SW 1271 (cell line): ENCODE data around the gene ZRANB2.

Experiments used
- DNase-seq, 2 experiments: peaks; one replicate each; lab custom pipeline; 2025; lab: John Stamatoyannopoulos, UW

The ZRANB2 gene, protein sequence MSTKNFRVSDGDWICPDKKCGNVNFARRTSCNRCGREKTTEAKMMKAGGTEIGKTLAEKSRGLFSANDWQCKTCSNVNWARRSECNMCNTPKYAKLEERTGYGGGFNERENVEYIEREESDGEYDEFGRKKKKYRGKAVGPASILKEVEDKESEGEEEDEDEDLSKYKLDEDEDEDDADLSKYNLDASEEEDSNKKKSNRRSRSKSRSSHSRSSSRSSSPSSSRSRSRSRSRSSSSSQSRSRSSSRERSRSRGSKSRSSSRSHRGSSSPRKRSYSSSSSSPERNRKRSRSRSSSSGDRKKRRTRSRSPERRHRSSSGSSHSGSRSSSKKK

DNA sequence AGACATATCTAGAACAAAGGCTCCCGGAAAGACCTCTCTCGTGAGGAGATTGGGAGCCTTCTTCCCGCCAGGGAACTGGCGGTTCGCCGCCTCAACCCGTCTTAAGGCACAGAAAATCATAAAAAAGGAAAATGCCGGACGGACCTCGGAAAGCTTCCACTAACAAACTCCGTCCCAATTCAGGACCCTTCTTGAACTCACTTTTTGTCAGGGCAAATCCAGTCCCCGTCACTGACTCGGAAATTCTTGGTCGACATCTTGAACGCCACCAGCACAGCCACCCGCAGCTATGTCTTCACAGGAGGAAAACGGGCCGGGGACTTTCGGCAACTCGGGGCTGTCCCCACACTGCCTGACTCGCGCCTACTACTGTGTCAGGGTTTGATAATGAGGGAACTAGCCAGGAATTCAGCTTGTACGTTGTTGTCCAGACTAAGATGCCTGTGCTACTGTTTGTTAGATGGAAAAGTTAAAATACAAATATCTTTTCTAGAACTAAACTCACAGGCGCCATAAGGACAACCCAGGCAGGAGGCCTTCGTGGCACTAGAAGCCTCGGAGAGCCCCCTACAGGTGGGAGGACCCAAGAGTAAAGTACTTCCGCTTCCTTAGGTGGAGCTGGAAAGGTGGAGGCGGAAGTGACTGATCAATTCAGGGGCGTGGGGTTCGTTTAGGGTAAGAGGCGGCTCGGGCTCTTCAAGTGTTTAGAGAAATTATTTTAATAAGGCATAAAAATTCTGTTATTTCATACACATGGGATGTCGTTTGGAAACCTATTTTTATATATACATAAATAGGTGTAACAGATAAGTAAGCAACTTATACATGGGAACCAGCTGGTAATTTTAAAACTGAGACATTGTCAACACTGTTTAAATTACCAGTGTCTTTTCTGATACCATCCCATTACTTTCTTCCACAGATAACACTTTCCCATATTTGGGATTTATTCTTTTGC is at the start of gene ZRANB2:
Gene ZRANB2, minus strand, starts transcription at position 297 of the 958 bp plus-strand sequence. Its CDS starts 40 bp downstream, at position 257.
- DNase-seq, result peak; percentile 74 to 93

DNA sequence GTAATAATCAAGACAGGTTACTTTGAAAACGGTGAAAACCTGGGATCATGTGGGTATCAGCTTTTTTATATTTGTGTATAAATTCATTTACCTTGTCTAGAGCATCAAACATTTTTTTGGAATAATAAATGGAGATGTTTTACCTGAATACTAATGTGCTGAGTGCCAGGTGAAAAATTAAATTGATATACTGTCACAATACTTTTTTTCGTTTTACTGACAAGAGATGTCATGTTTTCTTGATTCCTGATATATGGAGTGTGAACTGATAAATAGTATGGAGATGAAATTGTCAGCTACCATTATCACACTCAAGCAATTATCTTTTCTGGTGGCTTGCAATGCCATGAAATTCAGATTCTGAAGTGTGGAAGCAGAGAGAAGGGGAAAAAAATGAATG is 47.2 kb upstream of the ZRANB2 start:
- DNase-seq, result no peak

DNA sequence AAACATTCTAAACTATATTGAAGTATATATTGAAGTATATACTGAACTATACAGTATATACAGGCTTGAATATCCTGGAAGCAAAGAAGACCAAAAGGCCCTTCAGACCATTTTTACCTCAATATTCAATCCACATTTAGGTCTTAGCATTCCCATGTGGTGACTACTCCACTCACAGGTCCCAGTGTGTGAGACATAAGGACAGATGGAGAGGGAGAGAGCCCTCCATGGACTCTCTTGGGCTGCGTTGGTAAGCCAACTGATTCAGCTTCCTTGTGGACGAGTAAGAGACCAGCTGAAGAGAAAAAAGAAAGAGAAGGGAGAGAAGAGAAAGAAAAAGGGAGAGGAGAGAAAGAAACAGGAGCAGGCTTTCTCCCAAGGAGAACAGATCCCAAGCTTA is 37.3 kb upstream of the ZRANB2 start:
- DNase-seq, result no peak

DNA sequence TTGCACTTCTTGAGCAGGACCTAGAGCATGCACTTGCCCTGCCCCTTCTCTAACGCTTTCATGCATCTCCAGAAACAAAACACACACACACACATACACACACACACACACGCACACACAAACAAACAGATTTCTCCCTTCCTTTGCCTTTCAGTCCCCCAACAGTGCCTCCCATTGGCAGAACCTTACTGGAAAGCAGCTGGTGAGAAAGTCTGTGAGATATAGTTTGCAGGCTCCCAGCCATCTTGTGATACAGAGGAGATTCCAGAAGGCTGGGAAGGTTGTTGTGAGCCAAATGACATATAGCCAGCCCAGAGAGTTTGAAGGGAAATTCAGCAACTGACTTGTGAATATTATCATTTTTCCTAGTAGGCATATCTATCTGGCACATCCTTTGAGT is 35.9 kb upstream of the ZRANB2 start:
- DNase-seq, result no peak

DNA sequence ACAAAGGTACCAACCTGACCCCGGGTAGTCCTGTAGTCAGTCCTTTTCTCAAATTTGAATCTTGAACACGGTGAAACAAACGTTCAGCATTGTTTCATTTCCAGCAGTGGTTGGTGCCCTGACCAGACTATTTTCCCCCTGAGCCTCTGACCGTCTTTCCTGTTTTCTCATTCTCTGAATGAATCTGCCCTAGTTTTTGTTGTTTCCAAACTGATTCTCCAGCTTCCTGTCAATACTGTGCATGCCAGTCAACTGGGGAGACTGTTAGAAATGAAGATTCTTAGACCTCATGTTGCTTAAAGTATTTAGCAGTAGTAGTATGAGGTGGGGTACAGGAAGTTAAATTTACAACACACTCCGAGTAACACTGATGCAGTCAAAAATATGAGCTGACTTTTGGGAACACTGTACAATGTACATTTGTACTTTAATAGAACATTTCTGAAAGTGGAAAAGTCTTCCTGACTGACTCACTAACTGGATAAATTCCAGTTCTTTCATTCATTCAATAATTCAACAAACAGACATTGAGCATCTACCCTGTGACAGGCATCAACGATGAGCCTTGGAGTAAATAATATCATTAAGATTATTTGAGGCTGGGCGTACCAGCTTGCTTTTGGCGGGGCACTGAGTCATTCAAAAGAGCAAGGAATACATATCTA is 26.0 kb upstream of the ZRANB2 start:
- no peak for DNase-seq

DNA sequence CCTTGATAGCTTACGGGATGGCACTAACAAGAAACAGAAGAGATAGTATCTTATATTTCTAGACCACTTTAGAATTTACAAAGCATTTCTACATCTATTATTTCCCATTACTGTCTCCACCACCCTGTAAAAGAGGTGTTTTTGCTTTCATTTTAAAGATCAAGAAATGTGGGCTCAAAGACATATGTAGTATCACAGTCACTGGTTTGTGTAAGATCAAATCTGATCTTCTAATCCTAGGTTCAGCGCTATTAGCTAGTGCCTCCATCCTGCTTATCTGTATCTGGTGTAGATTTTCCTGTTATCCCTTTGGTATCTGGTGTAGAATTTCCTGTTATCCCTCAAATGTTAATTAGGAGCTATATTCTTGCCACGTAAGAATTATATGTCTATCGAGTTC is 23.6 kb upstream of the ZRANB2 start:
- DNase-seq, result no peak

DNA sequence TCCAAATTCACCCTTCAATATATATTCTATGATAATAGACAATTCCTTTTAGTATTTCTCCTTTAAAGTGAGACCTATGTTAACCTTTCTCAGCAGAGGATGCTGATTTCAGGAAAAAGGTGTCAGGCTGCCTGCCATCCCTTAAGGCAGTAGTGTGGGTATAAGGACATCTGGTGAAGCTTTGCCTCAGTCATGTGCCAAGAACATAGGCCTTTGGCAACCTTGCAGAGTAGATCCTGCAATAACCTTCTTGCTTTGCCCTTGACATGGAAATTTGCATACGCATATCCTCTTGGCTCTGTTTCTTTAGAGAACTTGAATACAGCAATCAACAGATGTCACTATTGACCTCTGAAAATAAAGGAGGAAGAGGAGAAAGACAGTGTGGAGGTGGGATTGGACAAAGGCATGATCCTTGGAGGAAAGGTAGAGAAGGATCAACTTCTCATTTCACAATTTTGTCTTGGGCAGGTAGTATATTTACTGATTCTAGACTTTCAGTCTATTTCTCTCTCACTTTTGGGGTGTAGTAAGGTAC is 21.1 kb upstream of the ZRANB2 start:
- no peak for DNase-seq

DNA sequence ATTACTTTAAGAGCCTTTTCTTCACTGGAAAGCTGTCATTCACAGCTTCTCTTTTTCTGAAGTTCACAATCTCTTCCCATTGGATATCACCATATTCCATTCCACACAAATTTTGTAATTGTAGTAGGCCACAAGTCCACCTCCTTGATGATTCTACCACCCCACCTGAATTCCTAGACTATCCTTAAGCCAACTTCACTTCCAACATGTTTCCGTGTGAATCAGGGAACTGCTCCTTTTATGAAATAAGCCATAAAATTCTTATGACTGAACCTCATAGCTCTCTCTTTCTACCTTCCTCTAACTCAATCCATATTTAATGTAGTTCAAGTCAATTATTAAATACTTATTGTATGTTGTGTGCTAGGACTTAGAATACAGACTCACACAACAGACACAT is 16.6 kb upstream of the ZRANB2 start:
- DNase-seq, result no peak

DNA sequence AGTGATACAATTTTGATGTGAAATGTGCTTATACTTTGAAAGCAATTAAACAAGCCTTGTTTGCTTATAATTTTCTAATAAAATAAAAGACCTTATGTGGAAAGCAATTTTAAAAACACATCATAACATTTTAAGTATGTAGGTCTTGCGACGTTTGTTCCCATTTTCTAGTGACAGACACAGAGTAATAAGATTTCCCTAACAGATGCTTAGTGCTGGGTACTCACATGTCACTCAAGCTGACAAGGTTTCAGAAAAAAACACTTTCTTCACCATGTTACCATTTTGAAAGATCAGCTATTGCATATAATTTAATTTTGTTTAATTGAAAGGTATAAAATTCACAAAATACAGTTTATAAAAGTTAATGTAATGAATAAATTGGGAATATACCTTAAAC is 14.1 kb upstream of the ZRANB2 start:
- DNase-seq, result no peak

DNA sequence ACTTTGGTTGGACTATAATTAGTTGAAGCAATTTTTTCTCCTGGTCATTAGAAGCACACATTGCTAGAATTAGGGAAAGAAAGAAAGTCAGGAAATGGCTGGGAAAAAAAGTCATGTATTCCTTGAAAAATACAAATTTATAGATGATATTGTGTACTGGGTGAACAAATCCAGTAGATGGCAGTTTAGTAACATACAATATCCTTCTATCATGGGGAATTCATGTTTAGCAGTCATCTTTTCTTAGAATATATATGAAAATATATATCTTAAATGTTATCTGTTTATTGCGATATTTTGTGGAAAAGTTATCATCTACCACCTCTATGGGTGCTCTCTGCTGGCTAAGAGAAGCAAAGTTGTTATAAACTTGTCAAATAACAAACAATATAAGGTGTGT is 13.1 kb upstream of the ZRANB2 start:
- DNase-seq, result peak in 1 of 2 experiments; percentile 26

DNA sequence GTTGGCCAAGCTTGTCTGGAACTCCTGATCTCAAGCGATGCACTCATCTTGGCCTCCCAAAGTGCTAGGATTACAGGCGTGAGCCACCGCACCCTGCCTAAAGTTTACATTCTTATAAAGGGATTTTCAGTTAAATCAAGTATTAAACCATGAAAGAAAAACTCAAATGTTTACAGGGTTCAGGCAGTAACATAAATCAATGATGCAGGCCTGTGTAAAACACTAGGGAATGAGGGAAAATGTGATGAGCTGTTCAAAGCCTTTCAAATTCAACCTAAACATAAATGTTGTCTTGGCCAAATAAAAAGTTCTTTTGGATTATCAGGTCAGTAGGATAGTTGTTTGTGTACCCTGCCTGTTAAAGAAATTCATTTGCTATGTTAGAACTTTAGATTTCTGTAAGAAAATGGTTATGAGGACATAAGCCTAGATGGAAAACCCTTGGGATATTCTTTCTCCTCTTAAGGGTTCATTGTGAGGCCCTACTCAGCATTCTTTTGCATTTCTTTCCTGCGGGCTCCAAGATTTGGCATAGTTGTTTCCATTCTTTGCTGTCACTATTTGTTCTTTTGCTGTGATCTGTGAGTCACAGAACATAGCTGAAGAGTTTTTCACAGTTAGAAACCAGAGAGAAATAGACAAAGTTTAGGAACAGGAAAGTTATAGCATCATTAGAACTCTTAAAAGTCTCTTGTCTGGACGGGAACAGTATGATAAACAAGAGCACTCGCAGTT is 8.9 kb upstream of the ZRANB2 start:
- DNase-seq, result no peak

DNA sequence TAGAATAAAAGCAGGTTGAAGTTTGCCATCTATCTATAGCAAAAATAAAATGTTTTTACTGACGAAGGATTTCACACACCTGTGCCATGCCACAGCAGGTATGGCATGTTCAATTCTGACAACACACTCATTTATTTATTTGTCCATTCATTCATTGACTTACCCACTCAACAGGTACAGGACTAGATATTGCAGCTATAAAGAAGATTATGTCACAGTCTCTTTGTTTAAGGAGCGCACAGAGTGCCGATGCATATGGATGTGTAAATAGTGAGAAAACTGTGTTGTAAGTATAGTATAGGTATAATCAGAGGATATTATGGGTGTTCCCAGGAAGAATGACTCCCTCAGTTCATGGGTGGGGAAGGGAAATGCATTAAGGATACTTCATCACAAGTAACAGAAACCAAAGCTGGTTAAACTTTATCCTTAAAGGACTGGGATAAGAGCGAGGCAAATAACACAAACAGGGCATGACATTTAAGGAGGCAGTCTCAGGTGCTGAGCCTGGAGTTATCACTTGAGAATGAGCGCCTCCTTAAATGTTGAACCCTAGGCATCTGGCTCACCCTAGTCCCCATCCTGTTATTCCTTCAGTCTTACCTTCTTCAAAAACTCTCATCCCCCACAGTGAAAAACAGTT is 7.9 kb upstream of the ZRANB2 start:
- DNase-seq, result no peak

DNA sequence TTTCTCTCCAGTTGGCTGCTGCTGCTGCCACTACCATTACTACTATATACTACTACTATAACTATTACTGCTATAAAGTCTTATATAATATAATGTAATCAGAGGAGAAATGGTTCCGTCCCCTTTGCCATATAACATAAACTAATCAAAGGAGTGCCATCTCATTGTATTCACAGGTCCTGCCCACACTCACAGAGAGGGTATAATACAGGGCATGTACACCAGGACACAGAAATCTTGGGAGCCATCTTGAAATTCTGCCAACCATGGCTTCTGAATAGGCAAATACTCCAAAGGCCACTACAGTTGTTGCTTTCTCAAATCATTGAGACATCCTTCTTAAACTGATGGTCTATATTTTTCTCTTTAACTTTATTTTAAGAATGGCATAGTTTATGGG is 6.9 kb upstream of the ZRANB2 start:
- DNase-seq, result no peak

DNA sequence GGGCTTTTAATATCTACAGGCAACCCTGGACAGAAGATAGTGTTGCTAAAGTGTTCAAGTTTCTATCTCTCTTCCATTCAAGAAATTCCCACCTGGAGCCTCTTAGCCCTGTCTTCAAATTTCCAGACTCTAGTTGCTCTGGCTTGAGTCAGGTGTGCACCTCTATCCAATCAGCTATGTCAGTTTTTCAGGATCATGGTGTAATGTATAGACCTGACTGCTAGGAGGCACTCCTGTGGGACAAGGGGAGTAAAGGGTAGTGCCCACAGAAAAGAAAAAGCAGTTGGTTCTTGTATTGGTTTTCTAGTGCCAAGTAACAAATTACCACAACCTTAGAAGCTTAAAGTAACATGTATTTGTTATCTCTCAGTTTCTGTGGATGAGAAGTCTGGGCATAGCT is 6.2 kb upstream of the ZRANB2 start:
- no peak for DNase-seq

DNA sequence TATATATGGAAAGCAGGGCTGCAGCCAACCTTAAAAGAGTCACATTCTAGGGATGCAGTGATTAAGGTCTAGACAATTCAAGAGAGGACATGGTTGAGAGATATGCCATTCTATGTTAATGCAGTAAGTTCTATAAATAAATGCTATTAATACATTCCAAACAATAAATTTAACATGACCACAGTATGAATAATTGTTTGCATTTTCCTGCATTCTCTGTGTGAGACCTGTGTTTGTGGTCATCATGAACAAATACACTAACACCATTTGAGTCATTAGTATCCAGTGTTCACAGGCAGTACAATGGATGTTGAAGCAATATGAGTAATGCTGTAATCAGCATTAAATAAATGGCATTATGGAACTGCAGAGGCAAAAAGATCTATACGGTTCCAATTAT is 5.5 kb upstream of the ZRANB2 start:
- no peak for DNase-seq

DNA sequence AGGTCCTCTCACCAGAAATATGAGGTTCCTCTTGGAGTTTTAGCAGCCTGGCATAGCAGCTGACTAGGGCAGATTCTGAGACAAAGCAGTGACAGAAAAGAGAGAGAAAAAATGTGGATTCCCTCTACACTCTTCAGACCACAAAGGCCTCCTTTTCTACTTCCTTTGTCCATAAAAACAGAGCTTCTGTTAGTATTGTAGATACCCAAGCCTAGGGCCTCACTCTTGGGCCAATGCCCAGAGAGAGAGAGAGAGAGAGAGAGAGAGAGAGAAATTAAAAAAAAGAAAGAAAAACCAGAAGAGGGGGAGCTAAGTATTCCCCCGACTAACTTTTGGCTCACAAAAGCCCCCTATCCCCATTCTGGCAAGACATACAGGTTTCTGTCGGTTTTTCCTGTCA is 2.4 kb upstream of the ZRANB2 start:
- no peak for DNase-seq

DNA sequence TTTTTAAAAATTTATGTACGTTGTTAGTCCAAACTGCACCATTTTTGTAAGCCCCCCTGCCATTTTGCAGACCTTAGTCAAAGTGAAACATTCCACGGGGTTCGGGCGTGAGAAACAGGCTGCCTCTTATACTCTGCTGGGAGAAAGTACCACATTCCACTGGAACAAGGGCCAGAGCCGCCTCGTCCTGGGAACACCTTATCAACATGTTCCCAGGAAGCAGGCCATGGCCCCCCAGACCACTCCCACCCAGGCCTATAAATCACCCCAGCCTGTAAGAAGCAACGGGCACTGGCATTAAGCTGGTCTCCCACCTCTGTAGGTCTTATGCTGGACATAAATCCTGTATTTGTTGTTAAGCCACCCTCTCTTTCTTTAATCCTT is 854 bp upstream of the ZRANB2 start:
- DNase-seq, result no peak

DNA sequence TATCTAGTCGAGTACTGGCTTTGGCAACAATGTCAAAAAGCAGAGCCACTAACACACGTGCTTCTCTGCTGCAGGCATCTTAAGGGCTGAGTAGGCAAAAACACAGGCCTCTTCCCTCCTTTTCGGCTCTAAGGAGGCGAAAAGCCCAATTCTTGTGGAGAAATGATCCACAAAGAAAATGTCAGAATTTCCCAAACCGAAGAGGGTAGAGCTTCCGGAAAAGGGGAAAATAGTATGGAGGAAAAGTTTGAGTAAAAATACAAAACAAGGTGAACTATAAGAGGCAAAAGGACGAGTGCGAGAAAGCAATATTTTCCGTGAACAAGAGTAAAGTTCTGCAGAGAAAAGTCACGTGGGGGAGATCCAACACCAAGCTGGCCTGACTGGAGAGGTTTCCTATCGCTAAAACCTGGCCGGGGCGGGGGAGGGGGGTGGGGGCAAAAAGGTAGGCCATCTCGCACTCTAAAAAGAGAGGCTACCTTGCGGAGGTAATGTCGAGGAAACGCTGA is 551 bp downstream of the ZRANB2 start:
- peak in 1 of 2 experiments; percentile 26 for DNase-seq

DNA sequence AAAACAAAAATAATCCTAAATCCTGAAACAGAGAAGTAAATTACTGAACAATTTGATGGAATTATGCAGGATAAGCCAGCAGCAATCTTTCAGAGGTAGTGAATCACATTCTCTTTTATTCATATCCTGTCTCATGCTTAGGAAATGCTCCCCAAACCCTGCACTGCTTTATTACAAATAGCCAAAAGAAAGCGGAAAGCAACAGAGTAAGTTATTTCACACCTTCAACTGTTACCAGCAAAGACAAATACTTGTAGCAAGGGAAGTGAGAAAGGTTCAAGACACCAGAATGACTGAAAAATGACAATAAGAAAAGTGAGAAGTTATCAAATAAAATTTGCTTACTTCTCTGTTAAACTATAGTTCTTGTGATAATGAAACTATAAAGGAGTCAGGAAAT is 6.2 kb downstream of the ZRANB2 start:
- DNase-seq, result no peak

DNA sequence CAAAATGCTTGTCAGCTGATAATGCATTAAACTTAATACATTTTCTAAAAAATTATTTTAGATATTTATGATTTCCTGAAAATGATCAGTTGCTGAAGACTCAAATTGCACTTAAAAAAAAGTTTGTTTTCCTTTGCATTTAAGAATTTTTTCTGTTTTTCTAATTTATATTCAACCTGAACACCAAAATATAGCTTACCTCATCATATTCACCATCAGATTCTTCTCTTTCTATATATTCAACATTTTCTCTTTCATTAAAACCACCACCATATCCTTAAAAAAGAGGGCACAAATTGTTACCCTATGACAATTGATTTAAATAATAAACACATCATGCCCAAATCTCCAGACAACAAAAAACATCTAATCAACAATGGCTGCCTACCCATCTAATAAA is 8.6 kb downstream of the ZRANB2 start:
- no peak for DNase-seq

DNA sequence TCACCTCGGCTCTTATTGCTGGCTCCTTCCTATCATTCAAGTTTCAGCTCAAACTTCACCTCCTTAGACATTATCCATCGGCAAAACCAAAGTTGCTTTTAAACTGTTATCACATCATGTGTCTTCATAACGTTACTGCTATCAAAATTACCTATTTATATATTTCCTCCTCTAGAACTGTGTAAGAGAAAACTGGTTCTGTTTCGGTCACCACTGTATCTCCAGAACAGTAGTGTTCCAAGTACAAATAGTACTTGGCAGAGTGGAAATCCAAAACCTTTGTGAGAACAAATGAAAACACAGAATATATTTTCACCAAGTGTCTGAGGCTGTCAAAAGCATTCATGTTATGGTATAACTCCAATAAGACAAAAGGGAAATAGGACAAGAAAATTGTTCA is 9.1 kb downstream of the ZRANB2 start:
- DNase-seq, result no peak
